Right lobe of liver (tissue), 4 donors: ENCODE data around the gene ARFGAP3.

Experiments
- POLR2A ChIP-seq: fragments of 450-650 bp; IDR thresholded peaks from one replicate; pipeline ENCODE4 v1.6.1; 2017; ENCODE audit warnings: antibody characterized with exemption, mild to moderate bottlenecking
- TF ChIP-seq, protein P1 (sequence below), 4 donors: fragments of 200-600 bp in 3 of 4; fragments of 450-650 bp in 1 of 4; IDR thresholded peaks; one replicate each; pipeline versions ENCODE4 v1.5.1 to v1.8.0; 2016 to 2022; ENCODE audit warnings: antibody characterized with exemption in 4 of 4, mild to moderate bottlenecking in 2 of 4
- donor health status: DM: no; HTN: no; CAD: no.
- donor health status: DM: no; HTN: no; CAD: no.
- donor health status: DM: no; HTN: yes; CAD: no.

DNA sequence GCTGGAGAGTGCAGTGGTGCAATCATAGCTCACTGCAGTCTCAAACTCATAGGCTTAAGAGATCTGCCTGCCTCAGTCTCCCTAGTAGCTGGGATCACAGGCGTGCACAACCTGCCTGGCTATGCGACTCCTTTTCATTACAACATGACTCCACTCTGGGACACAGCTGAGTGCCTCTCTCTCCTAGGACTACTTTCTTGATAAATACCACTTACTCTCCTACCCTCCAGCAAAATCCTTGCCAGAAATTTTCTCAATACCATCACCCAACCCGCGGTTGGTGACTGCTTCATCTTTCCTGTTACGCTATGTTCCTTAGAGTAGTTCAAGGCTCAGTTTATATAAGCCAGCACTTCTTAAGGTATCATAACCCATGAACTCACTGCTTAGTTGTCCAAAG is 26.9 kb downstream of the ARFGAP3 start:
- TF ChIP-seq, protein P1, sequence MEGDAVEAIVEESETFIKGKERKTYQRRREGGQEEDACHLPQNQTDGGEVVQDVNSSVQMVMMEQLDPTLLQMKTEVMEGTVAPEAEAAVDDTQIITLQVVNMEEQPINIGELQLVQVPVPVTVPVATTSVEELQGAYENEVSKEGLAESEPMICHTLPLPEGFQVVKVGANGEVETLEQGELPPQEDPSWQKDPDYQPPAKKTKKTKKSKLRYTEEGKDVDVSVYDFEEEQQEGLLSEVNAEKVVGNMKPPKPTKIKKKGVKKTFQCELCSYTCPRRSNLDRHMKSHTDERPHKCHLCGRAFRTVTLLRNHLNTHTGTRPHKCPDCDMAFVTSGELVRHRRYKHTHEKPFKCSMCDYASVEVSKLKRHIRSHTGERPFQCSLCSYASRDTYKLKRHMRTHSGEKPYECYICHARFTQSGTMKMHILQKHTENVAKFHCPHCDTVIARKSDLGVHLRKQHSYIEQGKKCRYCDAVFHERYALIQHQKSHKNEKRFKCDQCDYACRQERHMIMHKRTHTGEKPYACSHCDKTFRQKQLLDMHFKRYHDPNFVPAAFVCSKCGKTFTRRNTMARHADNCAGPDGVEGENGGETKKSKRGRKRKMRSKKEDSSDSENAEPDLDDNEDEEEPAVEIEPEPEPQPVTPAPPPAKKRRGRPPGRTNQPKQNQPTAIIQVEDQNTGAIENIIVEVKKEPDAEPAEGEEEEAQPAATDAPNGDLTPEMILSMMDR (IDR thresholded peaks at IDR 0.05): no peak
- TF ChIP-seq POLR2A: no peak
